Prostate gland (tissue), 2 donors: Measurements from ENCODE around the gene MYO5B. TPM values are rescaled to one million over a fixed set of nuclear protein-coding genes. Genes with fewer than 3 reads are reported as not detected.

ENCODE experiments used
- DNase-seq: peaks from one replicate; pipeline ENCODE4 v3.0.0-alpha.2; 2019; ENCODE audit warnings: low spot score
- H3K27ac ChIP-seq, 2 donors: fragments of 200-600 bp; sonication (generic); 2 replicates each; pipeline ENCODE4 v1.5.1; 2017 to 2019
- H3K27me3 ChIP-seq: fragments of 200-600 bp; sonication (generic); replicated peaks from 2 replicates; pipeline ENCODE4 v1.5.1; 2019; ENCODE audit not compliant: insufficient read depth
- H3K36me3 ChIP-seq, 2 donors: fragments of 200-600 bp; sonication (generic); 1 replicate in 1 of 2; 2 replicates in 1 of 2; pipeline versions ENCODE4 v1.5.1 to v1.8.1; 2017 to 2019
- H3K4me1 ChIP-seq: fragments of 200-600 bp; sonication (generic); replicated peaks from 2 replicates; pipeline ENCODE4 v1.5.1; 2019
- H3K4me3 ChIP-seq, 2 donors: fragments of 200-600 bp; sonication (generic); 2 replicates each; pipeline ENCODE4 v1.5.1; 2017 to 2019
- H3K9me3 ChIP-seq: fragments of 200-600 bp; sonication (generic); 2 replicates; pipeline ENCODE4 v1.5.1; 2017
- CTCF ChIP-seq, 4 experiments: fragments of 200-600 bp in 2 of 4; fragments of 450-650 bp in 2 of 4; sonication (generic) in 2 of 4; IDR thresholded peaks; 1 replicate in 3 of 4; 2 replicates in 1 of 4; pipeline ENCODE4 v1.5.1; 2016 to 2019; ENCODE audit warnings: antibody characterized with exemption in 4 of 4, mild to moderate bottlenecking in 2 of 4, moderate library complexity in 2 of 4
- POLR2A ChIP-seq: fragments of 450-650 bp; IDR thresholded peaks from one replicate; pipeline ENCODE4 v1.6.1; 2016; ENCODE audit warnings: antibody characterized with exemption, mild to moderate bottlenecking
- POLR2AphosphoS5 ChIP-seq: sonication (generic); formaldehyde crosslinking; IDR thresholded peaks from one replicate; pipeline ENCODE4 v1.6.1; 2017; ENCODE audit warnings: antibody characterized with exemption
- WGBS: methylation state at CpG from one replicate; pipeline ENCODE4 v1.1.5; 2018; 5-methylcytosine and 5-hydroxymethylcytosine counted together
- intact Hi-C: fragments of 100-400 bp; cut with DNase I; formaldehyde crosslinking; loops from one replicate; pipeline ENCODE4 v1.14.2; 2022
- total RNA-seq, 2 donors: library from RNA; depleted of rRNA; stranded (reverse); fragments of >200 nt; gene quantifications; one replicate each; pipeline ENCODE4 v1.1.0, GENCODE V29; 2016

Gene MYO5B
- total RNA-seq, 2 donors from 2014 or later, result 28.5 to 31.1 TPM

- no peaks in the 10 kb centered on the region for H3K4me1 ChIP-seq
- no peak overlapping the region for H3K4me3 ChIP-seq
- intact Hi-C loops, result no loop called here
- no peak for DNase-seq
- H3K27ac ChIP-seq, result no peak overlapping the region
- 86% methylated on average over 5 of the region's 5 CpGs for WGBS
- H3K9me3 ChIP-seq, result no peaks in the 10 kb centered on the region
- no peaks in the 10 kb centered on the region for H3K27me3 ChIP-seq
- no peak for TF ChIP-seq POLR2AphosphoS5
- no peak for TF ChIP-seq CTCF (IDR thresholded peaks at IDR 0.05)
- no peak for TF ChIP-seq POLR2A
- no peaks in the 10 kb centered on the region for H3K36me3 ChIP-seq
Measured at GRCh38 chr18:49926106-49926745, 268.7 kb downstream of the MYO5B start.

- no peak for TF ChIP-seq POLR2AphosphoS5
- TF ChIP-seq POLR2A, result no peak
- TF ChIP-seq CTCF (IDR thresholded peaks at IDR 0.05), result no peak
- intact Hi-C loops, result no loop called here
- H3K9me3 ChIP-seq, result no peaks in the 10 kb centered on the region
- no peak for DNase-seq
- H3K4me1 ChIP-seq, result no peaks in the 10 kb centered on the region
- WGBS, result 86% methylated on average over 2 of the region's 2 CpGs
- H3K36me3 ChIP-seq, result no peaks in the 10 kb centered on the region
- no peak overlapping the region for H3K27ac ChIP-seq
- H3K4me3 ChIP-seq, result no peak overlapping the region
- H3K27me3 ChIP-seq, result no peaks in the 10 kb centered on the region
Measured at GRCh38 chr18:49924293-49924983, 270.5 kb downstream of the MYO5B start.

- Histone ChIP-seq H3K27ac (no peak overlapping the region), H3K36me3 (no peaks in the 10 kb centered on the region), H3K9me3 (no peaks in the 10 kb centered on the region), H3K27me3 (no peaks in the 10 kb centered on the region), H3K4me1 (no peaks in the 10 kb centered on the region), H3K4me3 (no peak overlapping the region)
- no peak for DNase-seq
- TF ChIP-seq POLR2A, result no peak
- TF ChIP-seq CTCF (IDR thresholded peaks at IDR 0.05), result no peak
- no peak for TF ChIP-seq POLR2AphosphoS5
- 68% methylated on average over 2 of the region's 2 CpGs for WGBS
- intact Hi-C loops, result no loop called here
Measured at GRCh38 chr18:49922228-49922627, 272.7 kb downstream of the MYO5B start.

- Histone ChIP-seq H3K4me3 (no peak overlapping the region), H3K27ac (no peak overlapping the region), H3K36me3 (no peaks in the 10 kb centered on the region), H3K27me3 (no peaks in the 10 kb centered on the region), H3K9me3 (no peaks in the 10 kb centered on the region), H3K4me1 (no peaks in the 10 kb centered on the region)
- 50% methylated on average over 12 of the region's 12 CpGs for WGBS
- intact Hi-C loops, result no loop called here
- DNase-seq, result no peak
- TF ChIP-seq POLR2AphosphoS5 (no peak), POLR2A (no peak), CTCF (IDR thresholded peaks at IDR 0.05) (no peak)
Measured at GRCh38 chr18:49921318-49921985, 273.5 kb downstream of the MYO5B start.
